Measurements from ENCODE around the gene FER.

FER gene

GRCh38 chr5:109080481-109080880 is 332.8 kb downstream of the FER start:
- no peak overlapping the region for H3K9ac ChIP-seq (ENCODE audit: low read length)
- H3K79me2 ChIP-seq (ENCODE audit: low read length): no peaks in the 10 kb centered on the region

GRCh38 chr5:109080896-109081295 is 333.2 kb downstream of the FER start:
- Histone ChIP-seq H3K36me3 (replicated peaks; ENCODE audit: low read depth, low read length) (no peaks in the 10 kb centered on the region), H3K79me2 (ENCODE audit: low read length) (no peaks in the 10 kb centered on the region), H3K4me2 (ENCODE audit: low read length) (no peak overlapping the region), H3K9me3 (ENCODE audit: insufficient read depth, low read length) (no peaks in the 10 kb centered on the region), H3K27me3 (ENCODE audit: low read depth, low read length) (no peaks in the 10 kb centered on the region), H3K4me1 (ENCODE audit: low read length) (no peaks in the 10 kb centered on the region), H4K20me1 (ENCODE audit: insufficient read depth, low read length) (no peaks in the 10 kb centered on the region), H2AFZ (ENCODE audit: low read depth, low read length) (no peak overlapping the region), H3K27ac (ENCODE audit: low read length) (no peak overlapping the region), H3K9ac (ENCODE audit: low read length) (no peak overlapping the region), H3K4me3 (ENCODE audit: low read length) (no peak overlapping the region)
- TF ChIP-seq EZH2phosphoT487 (IDR thresholded peaks at IDR 0.05; ENCODE audit: low read depth) (no peak), CTCF (IDR thresholded peaks at IDR 0.05; ENCODE audit: low read depth, low read length) (no peak)

More at GRCh38 chr5:109080481-109080880, 332.8 kb downstream of the FER start:
- Histone ChIP-seq H3K4me1 (ENCODE audit: low read length) (no peaks in the 10 kb centered on the region), H3K27ac (ENCODE audit: low read length) (no peak overlapping the region), H3K9me3 (ENCODE audit: insufficient read depth, low read length) (no peaks in the 10 kb centered on the region), H3K36me3 (replicated peaks; ENCODE audit: low read depth, low read length) (no peaks in the 10 kb centered on the region), H4K20me1 (ENCODE audit: insufficient read depth, low read length) (no peaks in the 10 kb centered on the region), H3K4me2 (ENCODE audit: low read length) (no peak overlapping the region), H2AFZ (ENCODE audit: low read depth, low read length) (no peak overlapping the region), H3K4me3 (ENCODE audit: low read length) (no peak overlapping the region), H3K27me3 (ENCODE audit: low read depth, low read length) (no peaks in the 10 kb centered on the region)
- TF ChIP-seq EZH2phosphoT487 (IDR thresholded peaks at IDR 0.05; ENCODE audit: low read depth): no peak
- TF ChIP-seq CTCF (IDR thresholded peaks at IDR 0.05; ENCODE audit: low read depth, low read length): no peak

GRCh38 chr5:109083937-109084336 is 336.2 kb downstream of the FER start:
- no peaks in the 10 kb centered on the region for H3K4me1 ChIP-seq (ENCODE audit: low read length)
- H4K20me1 ChIP-seq (ENCODE audit: insufficient read depth, low read length): no peaks in the 10 kb centered on the region
- TF ChIP-seq CTCF (IDR thresholded peaks at IDR 0.05; ENCODE audit: low read depth, low read length) (no peak), EZH2phosphoT487 (IDR thresholded peaks at IDR 0.05; ENCODE audit: low read depth) (no peak)
- H2AFZ ChIP-seq (ENCODE audit: low read depth, low read length): no peak overlapping the region
- H3K4me3 ChIP-seq (ENCODE audit: low read length): no peak overlapping the region
- no peak overlapping the region for H3K9ac ChIP-seq (ENCODE audit: low read length)
- H3K4me2 ChIP-seq (ENCODE audit: low read length): no peak overlapping the region
- no peaks in the 10 kb centered on the region for H3K27me3 ChIP-seq (ENCODE audit: low read depth, low read length)
- H3K36me3 ChIP-seq (replicated peaks; ENCODE audit: low read depth, low read length): no peaks in the 10 kb centered on the region
- H3K79me2 ChIP-seq (ENCODE audit: low read length): no peaks in the 10 kb centered on the region
- no peaks in the 10 kb centered on the region for H3K9me3 ChIP-seq (ENCODE audit: insufficient read depth, low read length)
- no peak overlapping the region for H3K27ac ChIP-seq (ENCODE audit: low read length)

GRCh38 chr5:109089191-109089590 is 341.5 kb downstream of the FER start:
- H3K27ac ChIP-seq (ENCODE audit: low read length): no peak overlapping the region
- no peak for TF ChIP-seq CTCF (IDR thresholded peaks at IDR 0.05; ENCODE audit: low read depth, low read length)
- TF ChIP-seq EZH2phosphoT487 (IDR thresholded peaks at IDR 0.05; ENCODE audit: low read depth): no peak
- H3K4me1 ChIP-seq (ENCODE audit: low read length): no peaks in the 10 kb centered on the region
- H4K20me1 ChIP-seq (ENCODE audit: insufficient read depth, low read length): no peaks in the 10 kb centered on the region
- H2AFZ ChIP-seq (ENCODE audit: low read depth, low read length): no peak overlapping the region
- no peaks in the 10 kb centered on the region for H3K27me3 ChIP-seq (ENCODE audit: low read depth, low read length)
- H3K9me3 ChIP-seq (ENCODE audit: insufficient read depth, low read length): no peaks in the 10 kb centered on the region
- H3K79me2 ChIP-seq (ENCODE audit: low read length): no peaks in the 10 kb centered on the region
- H3K4me3 ChIP-seq (ENCODE audit: low read length): no peak overlapping the region
- H3K9ac ChIP-seq (ENCODE audit: low read length): no peak overlapping the region
- H3K36me3 ChIP-seq (replicated peaks; ENCODE audit: low read depth, low read length): no peaks in the 10 kb centered on the region
- no peak overlapping the region for H3K4me2 ChIP-seq (ENCODE audit: low read length)
